GM19452 (cell line): ENCODE data around the gene KCNA2.

Experiments used
- ATAC-seq: cut with Tn5 transposase; IDR thresholded peaks from one replicate; pipeline ENCODE4 v1.9.1; 2021; ENCODE audit not compliant: unreplicated experiment

The KCNA2 gene

DNA sequence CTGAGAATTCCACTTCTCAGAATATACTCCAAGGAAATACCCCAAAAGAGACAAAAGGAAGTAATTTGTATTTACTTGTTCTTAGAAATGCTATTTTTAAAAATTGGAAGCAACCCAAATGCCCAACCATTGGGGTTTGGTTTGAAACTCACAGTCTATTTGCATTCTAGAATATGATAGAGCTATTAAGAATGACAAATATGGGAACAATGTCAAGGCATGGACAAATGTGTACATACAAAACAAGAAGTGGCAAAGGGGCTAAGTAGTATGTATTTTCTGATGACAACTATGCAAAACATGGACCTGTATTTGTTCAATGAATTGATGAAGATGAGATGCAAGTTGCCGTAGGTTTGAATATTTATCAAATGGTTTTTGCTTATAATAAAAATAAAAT is 32.8 kb downstream of the KCNA2 start:
- no peak for ATAC-seq

DNA sequence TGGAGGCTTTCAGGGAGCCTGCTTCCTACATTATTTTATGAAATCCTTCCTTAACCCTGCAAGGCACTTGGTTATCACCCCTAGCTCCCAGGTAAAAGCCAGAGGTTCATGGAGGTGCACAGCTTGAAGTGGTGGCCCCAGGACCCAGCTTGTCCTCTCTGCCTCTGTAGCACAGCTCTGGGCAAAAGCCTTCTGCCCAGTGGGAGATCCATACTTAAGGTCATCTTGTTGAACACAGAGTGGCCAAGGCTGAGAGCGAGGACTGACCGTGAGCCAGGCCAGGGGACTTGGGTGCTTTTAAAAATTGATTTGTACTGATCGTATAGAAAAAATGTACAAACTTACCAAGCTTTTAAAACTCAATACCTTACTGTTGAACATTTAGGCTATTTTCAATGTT is 33.4 kb downstream of the KCNA2 start:
- no peak for ATAC-seq

DNA sequence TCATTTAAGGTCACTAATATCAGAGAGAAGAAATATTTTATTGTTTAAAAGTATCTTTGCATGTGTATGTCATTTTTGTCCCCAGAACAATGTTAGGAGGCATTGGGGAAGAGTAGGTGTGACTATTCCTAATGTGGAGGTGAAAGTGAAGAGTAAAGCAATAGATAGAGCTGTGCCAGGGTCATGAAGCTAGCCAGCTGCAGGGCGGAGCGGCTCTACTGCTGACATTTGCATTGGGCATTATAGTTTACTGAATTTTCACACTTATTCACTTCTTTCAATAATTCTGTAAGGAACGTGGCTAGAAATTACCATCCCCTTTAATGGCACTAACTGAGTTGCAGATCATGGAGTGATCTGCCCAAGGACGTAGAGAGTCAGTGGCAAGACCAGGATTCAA is 35.3 kb downstream of the KCNA2 start:
- no peak for ATAC-seq

DNA sequence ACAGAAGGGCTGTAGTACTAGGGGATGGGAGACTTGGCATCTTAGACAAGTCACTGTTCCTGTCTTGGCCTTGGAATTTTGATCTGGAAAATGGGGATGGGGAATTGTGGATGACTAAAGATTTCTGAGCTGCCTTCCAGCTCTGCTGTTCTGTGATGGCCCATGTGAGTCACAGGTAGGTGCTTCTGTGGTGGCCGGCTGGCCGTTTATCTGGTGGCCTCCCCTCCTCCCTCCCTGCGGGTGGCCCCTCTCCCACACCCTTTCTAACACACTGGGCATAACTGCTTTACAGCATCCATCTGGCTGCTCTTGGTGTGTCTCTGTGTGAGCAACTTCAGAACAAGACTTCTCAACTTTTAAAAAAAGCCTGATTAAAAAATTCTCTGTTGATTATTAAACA is 35.9 kb downstream of the KCNA2 start:
- no peak for ATAC-seq

DNA sequence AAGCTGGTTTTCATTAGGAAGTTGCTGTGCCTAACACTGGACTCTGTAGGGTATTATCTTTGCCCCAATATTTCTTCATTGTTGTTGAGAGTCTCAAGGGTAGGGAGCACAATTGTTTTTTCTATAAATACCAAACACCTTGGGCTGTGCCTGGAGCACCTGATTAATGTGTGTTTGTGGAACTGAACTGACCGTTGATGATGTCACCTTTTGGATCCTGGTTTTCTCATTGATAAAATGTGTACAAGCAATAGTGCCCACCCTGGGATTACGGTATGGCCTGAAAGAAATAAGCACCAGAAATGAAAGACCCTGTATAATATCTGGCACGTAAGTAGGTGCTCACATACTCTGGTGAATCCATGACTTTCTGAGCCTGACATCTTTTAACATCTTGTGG is 39.3 kb downstream of the KCNA2 start:
- ATAC-seq: no peak

DNA sequence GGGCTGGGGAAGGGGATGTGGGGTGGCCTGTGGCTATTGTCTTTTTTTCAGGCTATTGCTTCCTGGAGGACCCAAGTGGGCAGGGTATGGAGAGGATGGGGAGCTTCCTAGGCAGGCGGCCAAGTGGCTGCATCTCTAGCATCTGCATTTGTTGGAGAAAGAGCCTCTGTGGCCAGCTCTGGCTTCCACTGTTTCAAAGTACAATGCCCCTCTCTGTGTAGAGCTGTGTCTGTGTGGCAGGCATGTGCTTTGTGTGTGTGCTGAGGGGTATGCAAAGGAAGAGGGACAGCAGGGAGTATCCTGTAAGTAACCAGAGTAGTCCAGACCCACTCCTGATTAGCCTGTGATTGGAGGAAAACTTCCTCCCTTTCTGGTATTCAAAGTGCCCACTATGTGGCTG is 40.6 kb downstream of the KCNA2 start:
- no peak for ATAC-seq

DNA sequence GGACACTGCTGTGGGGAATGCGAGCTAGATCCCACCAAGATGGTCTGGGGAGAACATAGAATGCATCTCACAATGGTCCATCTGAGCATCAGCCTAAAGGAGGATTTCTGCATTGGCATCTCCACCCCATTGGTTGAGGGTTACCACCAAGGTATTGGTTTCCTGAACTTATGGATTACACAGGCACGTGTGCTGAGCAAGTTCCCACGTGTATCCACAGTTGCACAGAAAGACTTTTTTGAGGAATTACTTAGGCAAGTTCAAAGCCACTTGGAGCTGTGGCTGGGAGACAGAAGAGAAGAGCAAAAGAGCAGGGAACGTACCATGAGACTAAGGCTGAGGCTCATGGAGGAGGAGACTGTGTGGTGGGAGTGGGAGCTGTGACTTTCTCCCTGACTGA is 43.1 kb downstream of the KCNA2 start:
- no peak for ATAC-seq

DNA sequence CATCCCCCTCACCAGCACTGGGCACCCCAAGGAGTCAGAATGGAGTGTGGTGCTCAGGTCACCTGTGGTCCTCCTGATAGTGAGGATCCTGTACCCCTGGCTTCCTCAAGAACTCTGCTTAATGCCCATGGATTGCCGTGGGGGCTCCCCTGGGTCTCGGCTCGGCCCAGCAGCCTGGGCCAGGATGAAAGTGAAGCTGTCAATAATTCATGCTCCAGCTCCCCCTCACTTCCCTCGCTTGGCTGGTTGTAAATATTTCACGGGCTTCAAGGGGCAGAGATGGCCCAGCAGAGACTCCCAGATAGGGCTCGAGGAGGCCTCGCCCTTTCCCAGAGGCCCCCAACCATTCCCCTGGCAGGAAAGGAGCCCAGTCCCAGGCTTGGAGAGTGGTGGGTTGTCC is 44.6 kb downstream of the KCNA2 start:
- ATAC-seq: no peak

DNA sequence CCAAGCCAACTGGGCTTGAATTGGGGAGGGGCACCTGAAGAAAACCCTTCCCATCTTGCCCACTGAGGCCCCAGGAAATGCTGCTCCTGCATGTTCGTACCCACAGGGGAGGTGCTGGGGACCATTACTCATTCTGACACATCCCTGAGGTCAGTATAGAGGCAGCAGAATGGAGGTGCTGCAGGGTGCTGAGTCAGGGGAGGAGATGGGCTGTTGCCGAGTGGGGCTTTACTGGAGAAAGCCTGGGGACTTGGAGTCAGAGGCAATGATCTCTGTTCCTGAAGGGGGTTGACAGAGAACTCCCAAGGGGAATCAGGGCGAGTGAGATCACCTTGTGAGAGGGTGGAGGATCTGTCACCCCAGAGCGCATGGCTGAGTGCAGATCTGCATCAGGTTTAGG is 47.0 kb downstream of the KCNA2 start:
- no peak for ATAC-seq

DNA sequence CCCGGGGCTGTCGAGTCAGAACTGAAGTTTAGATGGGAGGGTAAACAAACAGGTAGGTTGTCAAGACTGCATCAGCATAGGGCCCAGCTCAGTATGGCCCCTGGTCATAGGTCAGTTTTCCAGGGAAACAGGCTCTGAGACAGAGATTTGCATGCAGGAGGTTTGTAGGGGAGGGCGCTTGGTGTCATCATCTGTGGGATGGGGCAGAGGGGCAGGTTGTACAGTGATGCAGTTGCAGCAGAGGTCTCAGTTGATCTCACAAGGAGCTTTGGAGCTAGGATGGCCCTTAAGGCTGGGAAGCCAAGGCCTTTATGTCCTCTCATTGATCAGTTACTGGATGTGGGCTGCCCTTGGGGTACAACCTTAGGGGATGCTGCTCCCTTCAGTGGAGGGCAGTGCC is 48.7 kb downstream of the KCNA2 start:
- no peak for ATAC-seq

DNA sequence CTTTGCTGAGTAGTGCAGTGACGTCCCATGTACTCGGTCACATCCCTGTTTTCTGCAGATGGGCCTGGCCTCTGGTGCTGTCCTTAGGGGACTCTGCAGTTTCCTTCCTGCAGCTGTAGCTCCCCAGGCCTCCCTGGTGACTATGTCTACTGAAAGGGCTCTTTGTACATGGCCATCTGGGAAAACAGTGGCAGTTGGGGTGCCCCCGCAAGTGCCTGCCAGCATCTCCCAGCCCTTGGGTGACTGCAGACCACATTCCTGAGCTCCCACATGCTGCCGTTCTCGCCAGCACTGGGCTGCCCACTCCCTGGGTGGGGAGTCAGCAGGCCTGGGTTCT is 49.7 kb downstream of the KCNA2 start:
- ATAC-seq: no peak

DNA sequence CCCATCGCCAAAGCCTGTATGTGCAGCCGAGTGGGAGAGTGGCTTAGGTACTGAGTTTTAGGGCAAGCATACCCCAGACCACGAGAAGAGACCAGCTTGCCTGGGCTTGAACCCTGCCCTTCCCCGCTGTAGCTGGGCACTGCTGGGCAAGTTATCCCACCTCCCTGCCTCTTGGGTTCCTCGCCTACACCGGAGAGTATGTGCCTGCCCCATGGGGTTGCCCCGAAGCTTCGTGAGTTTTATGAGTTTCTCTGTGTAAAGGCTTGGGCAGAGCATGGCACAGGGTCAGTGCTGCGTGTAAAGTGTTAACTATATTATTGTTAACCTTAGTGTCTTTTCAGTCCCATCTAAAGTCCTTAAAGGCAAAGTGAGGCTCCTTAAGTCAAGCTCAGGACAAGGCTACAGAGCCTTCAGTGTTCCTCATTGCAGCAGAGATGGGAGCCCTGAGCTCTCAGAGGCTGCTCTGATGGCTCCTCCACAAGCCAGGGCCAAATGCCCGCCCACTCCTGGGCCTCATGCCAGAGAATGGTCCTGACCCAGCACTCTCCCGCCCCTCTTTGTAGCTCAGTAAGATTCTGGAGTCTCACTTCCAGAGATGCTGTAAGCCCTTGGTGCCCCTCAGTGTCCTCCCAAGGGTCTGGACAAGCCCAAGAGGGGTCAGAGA is 50.2 kb downstream of the KCNA2 start:
- ATAC-seq: no peak

DNA sequence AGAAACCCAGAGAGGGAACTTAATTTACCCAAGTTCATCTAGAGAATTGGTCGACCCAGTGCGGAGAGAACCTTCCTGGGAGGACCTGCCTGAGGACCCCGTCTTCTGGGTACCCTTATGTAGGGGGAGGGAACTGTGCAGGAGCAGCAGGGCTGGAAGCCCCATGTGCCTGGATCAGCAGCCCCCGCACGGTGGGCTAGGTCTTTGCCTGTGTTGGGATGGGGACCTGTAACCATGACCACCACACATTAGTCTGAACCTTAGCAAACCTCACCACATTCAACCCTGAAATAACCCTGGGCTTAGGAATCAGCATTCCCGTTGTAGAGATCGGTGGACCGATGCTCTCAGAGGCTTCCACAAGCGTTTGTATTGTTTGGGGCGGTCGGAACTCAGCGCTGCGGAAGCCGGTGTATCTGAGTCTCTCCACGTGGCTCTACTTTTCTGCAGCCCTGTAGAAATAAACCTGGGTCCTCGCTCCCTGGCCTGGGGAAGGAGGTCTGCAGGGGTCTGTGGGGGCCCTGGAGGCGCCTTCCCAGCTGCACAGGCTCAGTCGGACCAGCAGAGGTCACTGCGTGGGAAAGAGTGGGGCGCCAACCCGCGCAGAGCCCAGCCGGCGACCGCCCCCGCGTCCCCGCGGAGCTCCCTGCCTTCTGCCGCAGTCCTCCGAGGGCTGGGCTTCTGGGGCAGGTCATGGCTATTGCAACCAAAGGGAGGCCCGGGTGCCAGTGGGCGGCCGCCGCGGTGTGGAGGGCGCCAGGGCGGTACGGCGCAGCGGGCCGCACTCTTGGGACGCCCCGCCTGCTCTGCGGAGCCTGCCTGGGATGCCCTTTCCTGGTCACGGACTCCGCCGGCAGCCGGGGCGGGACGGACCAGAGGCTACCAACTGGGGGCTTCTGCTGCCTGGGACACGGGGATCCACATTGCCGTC is 51.0 kb downstream of the KCNA2 start:
- ATAC-seq: no peak

DNA sequence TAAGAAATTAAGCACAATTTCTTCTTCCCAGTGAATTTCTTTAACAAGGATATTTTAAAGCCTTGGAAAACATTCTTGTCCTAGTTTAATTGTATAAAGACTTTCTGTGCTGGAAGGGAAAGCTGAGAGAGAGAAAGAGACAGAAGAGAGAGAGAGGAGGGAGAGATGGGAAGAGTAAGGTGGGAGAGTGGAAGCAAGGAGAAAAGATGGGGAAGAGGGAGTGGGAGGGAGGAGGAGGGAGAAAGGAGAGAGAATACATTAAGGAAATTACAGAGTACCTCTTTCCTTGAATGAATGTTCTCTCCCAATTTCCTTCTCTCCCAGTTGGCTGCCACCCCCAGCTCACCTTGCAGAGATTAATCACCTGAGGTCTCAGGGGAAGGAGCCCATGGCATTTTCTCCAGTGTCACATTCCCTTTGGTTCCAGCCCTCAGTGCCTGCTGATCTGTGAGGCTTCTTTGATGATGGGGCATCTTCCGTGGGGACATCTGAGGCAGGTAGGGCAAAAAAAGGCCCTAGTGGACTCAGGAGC is 54.8 kb downstream of the KCNA2 start:
- ATAC-seq: no peak

DNA sequence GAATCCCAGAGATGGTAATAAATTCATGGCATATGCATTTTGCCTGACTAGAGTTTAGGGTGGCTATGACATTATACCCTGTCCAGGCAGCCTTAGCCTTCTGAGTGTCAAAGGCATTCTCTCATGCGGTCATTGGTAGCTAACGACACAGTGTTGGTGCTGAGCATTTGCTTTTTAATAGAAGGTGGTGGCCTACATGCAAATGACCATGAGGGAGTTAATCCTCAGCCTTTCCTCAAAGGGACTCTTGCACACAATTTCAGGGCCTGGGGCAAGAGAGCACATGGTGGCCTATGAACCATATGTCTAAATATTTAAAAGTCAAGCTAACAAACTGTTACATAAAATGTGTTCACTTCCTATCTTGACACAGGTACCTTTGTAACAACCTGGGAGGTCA is 56.3 kb downstream of the KCNA2 start:
- ATAC-seq: no peak

DNA sequence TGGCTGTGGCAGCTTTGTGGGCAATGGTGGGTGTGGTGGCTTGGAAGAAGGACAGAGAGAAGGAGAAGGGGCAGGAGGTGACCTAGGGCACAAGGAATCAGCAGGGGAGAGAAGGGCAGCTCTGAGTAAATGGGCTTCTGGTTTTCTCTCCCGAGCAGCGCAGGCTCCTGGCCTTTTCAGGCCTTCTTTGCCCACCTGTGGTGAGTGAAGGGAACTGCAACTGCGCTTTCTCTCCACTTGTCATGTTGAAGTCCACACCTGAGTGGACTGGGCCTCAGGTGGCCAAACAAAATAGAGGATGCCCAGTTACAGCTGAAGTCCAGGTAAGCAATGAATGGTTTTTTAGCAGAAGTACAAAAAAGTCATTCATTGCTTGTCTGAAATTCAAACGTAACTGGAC is 57.8 kb downstream of the KCNA2 start:
- ATAC-seq: no peak

DNA sequence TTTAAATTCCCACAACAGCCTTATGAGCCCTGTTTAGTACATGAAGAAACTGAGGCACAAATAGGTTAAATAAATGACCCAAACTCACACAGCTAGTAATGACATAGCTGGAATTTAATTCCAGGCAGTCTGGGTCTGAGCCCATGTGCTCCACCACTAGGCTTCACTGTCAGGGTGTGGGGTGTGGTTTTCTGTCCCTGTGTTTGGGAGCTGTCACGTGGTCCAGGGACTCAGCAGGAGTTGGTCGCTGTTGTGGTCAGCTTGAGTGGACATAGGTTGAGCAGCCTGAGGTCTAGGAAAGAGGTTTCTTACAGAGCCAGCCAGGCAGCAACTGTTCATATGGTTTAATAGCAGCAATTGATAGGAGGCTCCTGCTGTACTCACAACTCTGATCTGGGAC is 59.1 kb downstream of the KCNA2 start:
- ATAC-seq: no peak

DNA sequence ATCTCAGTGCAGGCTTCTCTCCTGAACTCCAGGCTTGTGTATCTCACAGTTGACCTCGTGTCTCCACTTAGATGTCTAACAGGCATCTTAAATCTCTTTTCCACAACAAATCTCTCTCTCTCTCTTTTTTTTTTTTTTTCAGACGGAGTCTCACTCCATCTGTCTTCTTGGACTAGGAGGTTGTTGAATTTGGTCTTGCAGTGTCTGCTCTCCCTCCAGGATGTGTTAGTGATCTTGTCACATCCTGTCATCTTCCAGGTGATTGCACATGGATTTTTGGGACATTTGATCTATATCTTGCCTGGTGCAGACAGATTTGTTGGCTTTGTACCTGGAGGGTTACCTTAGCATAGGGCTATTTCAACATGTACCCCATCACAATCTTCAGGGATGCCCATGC is 60.7 kb downstream of the KCNA2 start:
- ATAC-seq: no peak

DNA sequence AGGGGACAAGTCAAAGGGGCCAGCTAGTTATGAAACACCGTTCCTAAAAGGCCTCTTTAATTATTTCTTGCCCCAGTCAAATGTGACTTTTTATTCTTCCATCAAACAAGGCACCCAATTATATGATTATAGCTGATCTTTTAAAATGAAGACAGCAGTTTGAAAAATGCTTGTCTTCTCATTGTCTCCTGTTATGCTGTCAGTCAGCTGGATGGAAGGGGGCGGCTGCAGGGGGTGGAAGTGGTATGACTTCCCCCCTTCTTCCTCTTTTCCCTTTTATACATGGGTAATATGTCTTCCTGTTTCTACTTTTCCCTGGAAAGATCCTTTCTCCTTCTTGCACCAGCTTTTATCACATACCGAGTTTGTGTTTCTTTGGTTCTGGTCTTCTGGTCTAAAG is 61.4 kb downstream of the KCNA2 start:
- no peak for ATAC-seq
